ENCODE measurements around the gene MADD.

The MADD gene

GRCh38 chr11:47239852-47240251, 30.1 kb upstream of the MADD start:
- Histone ChIP-seq H3K27me3 (ENCODE audit: control insufficient read depth, insufficient read depth, low read length) (no peaks in the 10 kb centered on the region), H3K27ac (ENCODE audit: low read length) (no peak overlapping the region), H3K4me1 (ENCODE audit: control insufficient read depth, insufficient read depth, low read length) (no peaks in the 10 kb centered on the region), H3K9me3 (ENCODE audit: control insufficient read depth, insufficient read depth, low read length) (no peaks in the 10 kb centered on the region), H3K4me3 (ENCODE audit: low read length) (no peak overlapping the region), H3K36me3 (ENCODE audit: control insufficient read depth, insufficient read depth, low read length) (peaks cover 39% of the 10 kb centered on the region)
- no peak for DNase-seq (ENCODE audit: low read depth, low spot score)
- WGBS (ENCODE audit: insufficient coverage, insufficient read length) = no CpG with 5 or more reads among the region's 10 CpGs

GRCh38 chr11:47241841-47242301, 28.1 kb upstream of the MADD start:
- H3K36me3 ChIP-seq (ENCODE audit: control insufficient read depth, insufficient read depth, low read length) = peaks cover 41% of the 10 kb centered on the region
- no peaks in the 10 kb centered on the region for H3K4me1 ChIP-seq (ENCODE audit: control insufficient read depth, insufficient read depth, low read length)
- no CpG with 5 or more reads among the region's 3 CpGs for WGBS (ENCODE audit: insufficient coverage, insufficient read length)
- no peaks in the 10 kb centered on the region for H3K27me3 ChIP-seq (ENCODE audit: control insufficient read depth, insufficient read depth, low read length)
- H3K4me3 ChIP-seq (ENCODE audit: low read length) = no peak overlapping the region
- no peaks in the 10 kb centered on the region for H3K9me3 ChIP-seq (ENCODE audit: control insufficient read depth, insufficient read depth, low read length)
- H3K27ac ChIP-seq (ENCODE audit: low read length) = no peak overlapping the region
- DNase-seq (ENCODE audit: low read depth, low spot score) = no peak

- no CpG with 5 or more reads among the region's 21 CpGs for WGBS (ENCODE audit: insufficient coverage, insufficient read length)
- H3K36me3 ChIP-seq (ENCODE audit: control insufficient read depth, insufficient read depth, low read length) = peaks cover 40% of the 10 kb centered on the region
These were observed 27.2 kb upstream of the MADD start for GRCh38 chr11:47242596-47243192.

GRCh38 chr11:47243454-47243853, 26.5 kb upstream of the MADD start:
- no peak for DNase-seq (ENCODE audit: low read depth, low spot score)
- Histone ChIP-seq H3K4me3 (ENCODE audit: low read length) (no peak overlapping the region), H3K27ac (ENCODE audit: low read length) (no peak overlapping the region), H3K36me3 (ENCODE audit: control insufficient read depth, insufficient read depth, low read length) (peaks cover 35% of the 10 kb centered on the region), H3K27me3 (ENCODE audit: control insufficient read depth, insufficient read depth, low read length) (no peaks in the 10 kb centered on the region), H3K9me3 (ENCODE audit: control insufficient read depth, insufficient read depth, low read length) (no peaks in the 10 kb centered on the region), H3K4me1 (ENCODE audit: control insufficient read depth, insufficient read depth, low read length) (no peaks in the 10 kb centered on the region)
- no CpG with 5 or more reads among the region's 4 CpGs for WGBS (ENCODE audit: insufficient coverage, insufficient read length)

More at GRCh38 chr11:47242596-47243192, 27.2 kb upstream of the MADD start:
- DNase-seq (ENCODE audit: low read depth, low spot score) = no peak
- Histone ChIP-seq H3K27ac (ENCODE audit: low read length) (no peak overlapping the region), H3K4me3 (ENCODE audit: low read length) (no peak overlapping the region), H3K4me1 (ENCODE audit: control insufficient read depth, insufficient read depth, low read length) (no peaks in the 10 kb centered on the region), H3K9me3 (ENCODE audit: control insufficient read depth, insufficient read depth, low read length) (no peaks in the 10 kb centered on the region), H3K27me3 (ENCODE audit: control insufficient read depth, insufficient read depth, low read length) (no peaks in the 10 kb centered on the region)

- H3K4me3 ChIP-seq (ENCODE audit: low read length) = no peak overlapping the region
- DNase-seq (ENCODE audit: low read depth, low spot score) = no peak
- no peaks in the 10 kb centered on the region for H3K4me1 ChIP-seq (ENCODE audit: control insufficient read depth, insufficient read depth, low read length)
- H3K36me3 ChIP-seq (ENCODE audit: control insufficient read depth, insufficient read depth, low read length) = peaks cover 26% of the 10 kb centered on the region
- no peaks in the 10 kb centered on the region for H3K27me3 ChIP-seq (ENCODE audit: control insufficient read depth, insufficient read depth, low read length)
- H3K27ac ChIP-seq (ENCODE audit: low read length) = no peak overlapping the region
- no peaks in the 10 kb centered on the region for H3K9me3 ChIP-seq (ENCODE audit: control insufficient read depth, insufficient read depth, low read length)
- 100% methylated on average over 1 of the region's 23 CpGs for WGBS (ENCODE audit: insufficient coverage, insufficient read length)
These were observed 25.2 kb upstream of the MADD start for GRCh38 chr11:47244448-47245350.

GRCh38 chr11:47245611-47246357, 24.1 kb upstream of the MADD start:
- H3K36me3 ChIP-seq (ENCODE audit: control insufficient read depth, insufficient read depth, low read length) = peaks cover 20% of the 10 kb centered on the region
- H3K4me1 ChIP-seq (ENCODE audit: control insufficient read depth, insufficient read depth, low read length) = no peaks in the 10 kb centered on the region
- H3K9me3 ChIP-seq (ENCODE audit: control insufficient read depth, insufficient read depth, low read length) = no peaks in the 10 kb centered on the region
- H3K27me3 ChIP-seq (ENCODE audit: control insufficient read depth, insufficient read depth, low read length) = no peaks in the 10 kb centered on the region
- no peak overlapping the region for H3K27ac ChIP-seq (ENCODE audit: low read length)
- WGBS (ENCODE audit: insufficient coverage, insufficient read length) = no CpG with 5 or more reads among the region's 11 CpGs
- DNase-seq (ENCODE audit: low read depth, low spot score) = no peak
- no peak overlapping the region for H3K4me3 ChIP-seq (ENCODE audit: low read length)

- WGBS (ENCODE audit: insufficient coverage, insufficient read length) = no CpG with 5 or more reads among the region's 5 CpGs
- no peak for DNase-seq (ENCODE audit: low read depth, low spot score)
- peaks cover 11% of the 10 kb centered on the region for H3K36me3 ChIP-seq (ENCODE audit: control insufficient read depth, insufficient read depth, low read length)
- H3K27ac ChIP-seq (ENCODE audit: low read length) = no peak overlapping the region
- H3K4me3 ChIP-seq (ENCODE audit: low read length) = no peak overlapping the region
- H3K27me3 ChIP-seq (ENCODE audit: control insufficient read depth, insufficient read depth, low read length) = no peaks in the 10 kb centered on the region
- no peaks in the 10 kb centered on the region for H3K9me3 ChIP-seq (ENCODE audit: control insufficient read depth, insufficient read depth, low read length)
- no peaks in the 10 kb centered on the region for H3K4me1 ChIP-seq (ENCODE audit: control insufficient read depth, insufficient read depth, low read length)
These were observed 22.4 kb upstream of the MADD start for GRCh38 chr11:47247502-47247901.

GRCh38 chr11:47248304-47248663, 21.6 kb upstream of the MADD start:
- H3K4me3 ChIP-seq (ENCODE audit: low read length) = peak overlapping the region; percentile 51
- H3K9me3 ChIP-seq (ENCODE audit: control insufficient read depth, insufficient read depth, low read length) = no peaks in the 10 kb centered on the region
- H3K27me3 ChIP-seq (ENCODE audit: control insufficient read depth, insufficient read depth, low read length) = no peaks in the 10 kb centered on the region
- no peak overlapping the region for H3K27ac ChIP-seq (ENCODE audit: low read length)
- H3K36me3 ChIP-seq (ENCODE audit: control insufficient read depth, insufficient read depth, low read length) = peaks cover 10% of the 10 kb centered on the region; the same call in 1 of the 2 replicates
- no peak for DNase-seq (ENCODE audit: low read depth, low spot score)
- no peaks in the 10 kb centered on the region for H3K4me1 ChIP-seq (ENCODE audit: control insufficient read depth, insufficient read depth, low read length)
- WGBS (ENCODE audit: insufficient coverage, insufficient read length) = no CpG with 5 or more reads among the region's 7 CpGs

- Histone ChIP-seq H3K4me3 (ENCODE audit: low read length) (peak within 1 kb of the TSS; percentile 51), H3K9me3 (ENCODE audit: control insufficient read depth, insufficient read depth, low read length) (no peaks in the 10 kb centered on the region), H3K36me3 (ENCODE audit: control insufficient read depth, insufficient read depth, low read length) (peaks cover 10% of the 10 kb centered on the region; the same call in 1 of the 2 replicates), H3K27ac (ENCODE audit: low read length) (no peak within 1 kb of the TSS), H3K4me1 (ENCODE audit: control insufficient read depth, insufficient read depth, low read length) (no peaks in the 10 kb centered on the region), H3K27me3 (ENCODE audit: control insufficient read depth, insufficient read depth, low read length) (no peaks in the 10 kb centered on the region)
- no peak for DNase-seq (ENCODE audit: low read depth, low spot score)
- no CpG with 5 or more reads among the region's 45 CpGs for WGBS (ENCODE audit: insufficient coverage, insufficient read length)
These were observed 21.1 kb upstream of the MADD start, which contains the start of gene ACP2 for GRCh38 chr11:47248664-47249377. Gene ACP2, minus strand, starts transcription at chr11:47248814. Its CDS starts 25 bp downstream, at chr11:47248789.

- H3K27ac ChIP-seq (ENCODE audit: low read length) = no peak overlapping the region
- peak overlapping the region; percentile 51; the same call in 1 of the 2 replicates for H3K4me3 ChIP-seq (ENCODE audit: low read length)
- no peaks in the 10 kb centered on the region for H3K27me3 ChIP-seq (ENCODE audit: control insufficient read depth, insufficient read depth, low read length)
- peaks cover 10% of the 10 kb centered on the region; the same call in 1 of the 2 replicates for H3K36me3 ChIP-seq (ENCODE audit: control insufficient read depth, insufficient read depth, low read length)
- H3K4me1 ChIP-seq (ENCODE audit: control insufficient read depth, insufficient read depth, low read length) = no peaks in the 10 kb centered on the region
- no peak for DNase-seq (ENCODE audit: low read depth, low spot score)
- WGBS (ENCODE audit: insufficient coverage, insufficient read length) = no CpG with 5 or more reads among the region's 3 CpGs
- no peaks in the 10 kb centered on the region for H3K9me3 ChIP-seq (ENCODE audit: control insufficient read depth, insufficient read depth, low read length)
These were observed 20.6 kb upstream of the MADD start for GRCh38 chr11:47249378-47249715.

Measured in iPS DF 6.9 (cell line).